ENCODE results near the gene FMNL2.

DNA sequence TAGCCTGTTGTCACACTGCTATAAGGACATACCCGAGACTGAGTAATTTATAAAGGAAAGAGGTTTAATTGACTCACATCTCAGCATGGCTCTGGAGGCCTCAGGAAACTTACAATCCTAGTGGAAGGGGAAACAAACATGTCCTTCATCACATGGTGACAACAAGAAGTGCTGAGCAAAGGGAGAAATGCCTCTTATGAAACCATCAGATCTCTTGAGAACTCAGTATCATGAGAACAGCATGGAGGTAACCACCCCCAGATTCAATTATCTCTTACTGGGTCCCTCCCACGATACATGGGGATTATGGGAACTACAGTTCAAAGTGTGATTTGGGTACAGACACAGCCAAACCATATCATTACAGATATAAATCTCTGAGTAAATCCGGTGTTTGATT is 233.6 kb downstream of the FMNL2 start:
- TF ChIP-seq ZFP3 (CRISPR knock-in tag; IDR thresholded peaks at IDR 0.05) (no peak), CSDC2 (CRISPR knock-in tag; IDR thresholded peaks at IDR 0.05) (no peak), ISL1 (CRISPR knock-in tag; IDR thresholded peaks at IDR 0.05) (no peak), PATZ1 (CRISPR knock-in tag; IDR thresholded peaks at IDR 0.05; ENCODE audit: borderline replicate concordance) (no peak), ARNTL (CRISPR knock-in tag; IDR thresholded peaks at IDR 0.05; ENCODE audit: borderline replicate concordance, low read depth) (no peak), ZC3H10 (CRISPR knock-in tag; IDR thresholded peaks at IDR 0.05) (no peak), TCF4 (CRISPR knock-in tag; IDR thresholded peaks at IDR 0.05; ENCODE audit: borderline replicate concordance) (no peak), POU6F1 (CRISPR knock-in tag; IDR thresholded peaks at IDR 0.05; ENCODE audit: borderline replicate concordance, low read depth) (no peak), TOX (CRISPR knock-in tag; IDR thresholded peaks at IDR 0.05; ENCODE audit: borderline replicate concordance) (no peak), PPARA (CRISPR knock-in tag; IDR thresholded peaks at IDR 0.05; ENCODE audit: borderline replicate concordance) (no peak), BACH2 (CRISPR knock-in tag; IDR thresholded peaks at IDR 0.05; ENCODE audit: borderline replicate concordance) (no peak), RARB (CRISPR knock-in tag; IDR thresholded peaks at IDR 0.05) (no peak)
- TF ChIP-seq, protein P1, sequence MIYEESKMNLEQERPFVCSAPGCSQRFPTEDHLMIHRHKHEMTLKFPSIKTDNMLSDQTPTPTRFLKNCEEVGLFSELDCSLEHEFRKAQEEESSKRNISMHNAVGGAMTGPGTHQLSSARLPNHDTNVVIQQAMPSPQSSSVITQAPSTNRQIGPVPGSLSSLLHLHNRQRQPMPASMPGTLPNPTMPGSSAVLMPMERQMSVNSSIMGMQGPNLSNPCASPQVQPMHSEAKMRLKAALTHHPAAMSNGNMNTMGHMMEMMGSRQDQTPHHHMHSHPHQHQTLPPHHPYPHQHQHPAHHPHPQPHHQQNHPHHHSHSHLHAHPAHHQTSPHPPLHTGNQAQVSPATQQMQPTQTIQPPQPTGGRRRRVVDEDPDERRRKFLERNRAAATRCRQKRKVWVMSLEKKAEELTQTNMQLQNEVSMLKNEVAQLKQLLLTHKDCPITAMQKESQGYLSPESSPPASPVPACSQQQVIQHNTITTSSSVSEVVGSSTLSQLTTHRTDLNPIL (CRISPR knock-in tag; IDR thresholded peaks at IDR 0.05; ENCODE audit: low read depth), result no peak
- TF ChIP-seq, protein P2, sequence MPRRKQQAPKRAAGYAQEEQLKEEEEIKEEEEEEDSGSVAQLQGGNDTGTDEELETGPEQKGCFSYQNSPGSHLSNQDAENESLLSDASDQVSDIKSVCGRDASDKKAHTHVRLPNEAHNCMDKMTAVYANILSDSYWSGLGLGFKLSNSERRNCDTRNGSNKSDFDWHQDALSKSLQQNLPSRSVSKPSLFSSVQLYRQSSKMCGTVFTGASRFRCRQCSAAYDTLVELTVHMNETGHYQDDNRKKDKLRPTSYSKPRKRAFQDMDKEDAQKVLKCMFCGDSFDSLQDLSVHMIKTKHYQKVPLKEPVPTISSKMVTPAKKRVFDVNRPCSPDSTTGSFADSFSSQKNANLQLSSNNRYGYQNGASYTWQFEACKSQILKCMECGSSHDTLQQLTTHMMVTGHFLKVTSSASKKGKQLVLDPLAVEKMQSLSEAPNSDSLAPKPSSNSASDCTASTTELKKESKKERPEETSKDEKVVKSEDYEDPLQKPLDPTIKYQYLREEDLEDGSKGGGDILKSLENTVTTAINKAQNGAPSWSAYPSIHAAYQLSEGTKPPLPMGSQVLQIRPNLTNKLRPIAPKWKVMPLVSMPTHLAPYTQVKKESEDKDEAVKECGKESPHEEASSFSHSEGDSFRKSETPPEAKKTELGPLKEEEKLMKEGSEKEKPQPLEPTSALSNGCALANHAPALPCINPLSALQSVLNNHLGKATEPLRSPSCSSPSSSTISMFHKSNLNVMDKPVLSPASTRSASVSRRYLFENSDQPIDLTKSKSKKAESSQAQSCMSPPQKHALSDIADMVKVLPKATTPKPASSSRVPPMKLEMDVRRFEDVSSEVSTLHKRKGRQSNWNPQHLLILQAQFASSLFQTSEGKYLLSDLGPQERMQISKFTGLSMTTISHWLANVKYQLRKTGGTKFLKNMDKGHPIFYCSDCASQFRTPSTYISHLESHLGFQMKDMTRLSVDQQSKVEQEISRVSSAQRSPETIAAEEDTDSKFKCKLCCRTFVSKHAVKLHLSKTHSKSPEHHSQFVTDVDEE (CRISPR knock-in tag; IDR thresholded peaks at IDR 0.05), result no peak
